Measurements from ENCODE around the gene ITPK1.

- TF ChIP-seq CTCF (IDR thresholded peaks at IDR 0.05): no peak
- TF ChIP-seq POLR2A (IDR thresholded peaks at IDR 0.05): no peak
Observed at GRCh38 chr14:93120517-93120916, 4.8 kb upstream of the ITPK1 start.
